Measurements from ENCODE around the gene ADSL.

- TF ChIP-seq CTCF (IDR thresholded peaks at IDR 0.05; ENCODE audit: low read length), result no peak
- no peak for TF ChIP-seq EZH2 (optimal IDR thresholded peaks at IDR 0.05; ENCODE audit: low read depth, low read length)
Observed at GRCh38 chr22:40328546-40329456, 17.5 kb upstream of the ADSL start.
